Small intestine (tissue), 7 donors: ENCODE measurements around the gene PLP1. TPM values are rescaled to one million over a fixed set of nuclear protein-coding genes. Genes with fewer than 3 reads are reported as not detected.
"Not testable (repeated sequence)": the region's sequence is repeated elsewhere in the genome, so short reads cannot be mapped to it uniquely, and the experiment has no call there.

Experiments
- DNase-seq, 2 donors: peaks; one replicate each; pipeline versions ENCODE4 v3.0.0 to v3.0.0-alpha.2; 2013
- FAIRE-seq: peaks from 2 replicates; lab custom pipeline; 2012; peaks lifted over from hg19 to GRCh38; lab: Jason Lieb, UNC
- H3K27ac ChIP-seq, 3 donors: one replicate each; pipeline ENCODE4 v1.5.1; 2013; ENCODE audit warnings: low read length in 2 of 3, mild to moderate bottlenecking in 2 of 3, control low read depth in 1 of 3, inconsistent platforms in 1 of 3, low read depth in 1 of 3, moderate library complexity in 1 of 3
- H3K27me3 ChIP-seq, 3 donors: one replicate each; pipeline ENCODE4 v1.6.1; 2013; ENCODE audit warnings: low read length in 3 of 3, inconsistent platforms in 1 of 3; ENCODE audit not compliant: control insufficient read depth in 3 of 3, insufficient read depth in 3 of 3
- H3K36me3 ChIP-seq, 3 donors: one replicate each; pipeline ENCODE4 v1.6.1; 2013; ENCODE audit warnings: low read length in 3 of 3, inconsistent platforms in 1 of 3, low read depth in 1 of 3, mild to moderate bottlenecking in 1 of 3, moderate library complexity in 1 of 3; ENCODE audit not compliant: control insufficient read depth in 3 of 3, insufficient read depth in 2 of 3
- H3K4me1 ChIP-seq, 3 donors: one replicate each; pipeline ENCODE4 v1.6.1; 2013; ENCODE audit warnings: low read length in 2 of 3, inconsistent platforms in 1 of 3, low read depth in 1 of 3, mild to moderate bottlenecking in 1 of 3, moderate library complexity in 1 of 3; ENCODE audit not compliant: control insufficient read depth in 3 of 3, insufficient read depth in 2 of 3
- H3K4me3 ChIP-seq, 3 donors: one replicate each; pipeline ENCODE4 v1.5.1; 2013; ENCODE audit warnings: low read length in 3 of 3, control low read depth in 1 of 3, inconsistent platforms in 1 of 3, low read depth in 1 of 3, mild to moderate bottlenecking in 1 of 3, moderate library complexity in 1 of 3
- H3K9me3 ChIP-seq, 2 donors: one replicate each; pipeline ENCODE4 v1.6.1; 2013; ENCODE audit warnings: low read depth in 1 of 2, low read length in 1 of 2; ENCODE audit not compliant: control insufficient read depth in 2 of 2, insufficient read depth in 1 of 2
- WGBS, 3 donors: extraction: QIAGEN DNeasy Blood & Tissue Kit; methylation state at CpG; one replicate each; pipeline ENCODE4 v1.1.7; 2013; 5-methylcytosine and 5-hydroxymethylcytosine counted together
- polyA plus RNA-seq, 4 donors: library from polyadenylated mRNA; stranded (reverse) in 3 of 4; unstranded in 1 of 4; fragments of 200-250 nt in 3 of 4; fragments of 120-200 nt in 1 of 4; gene quantifications; one replicate each; pipeline versions ENCODE4 v1.2.1 to v1.2.3, GENCODE V29; 2013
- donor health status: healthy with polysubstance abuse.
- donor health status: control.
- donor health status: control.
- donor health status: Bipolar disorder and iron deficiency.
- donor health status: healthy.

PLP1 gene
- polyA plus RNA-seq, 4 donors: 1.9 to 7.6 (median 5.8) TPM; not detected in 1

DNA sequence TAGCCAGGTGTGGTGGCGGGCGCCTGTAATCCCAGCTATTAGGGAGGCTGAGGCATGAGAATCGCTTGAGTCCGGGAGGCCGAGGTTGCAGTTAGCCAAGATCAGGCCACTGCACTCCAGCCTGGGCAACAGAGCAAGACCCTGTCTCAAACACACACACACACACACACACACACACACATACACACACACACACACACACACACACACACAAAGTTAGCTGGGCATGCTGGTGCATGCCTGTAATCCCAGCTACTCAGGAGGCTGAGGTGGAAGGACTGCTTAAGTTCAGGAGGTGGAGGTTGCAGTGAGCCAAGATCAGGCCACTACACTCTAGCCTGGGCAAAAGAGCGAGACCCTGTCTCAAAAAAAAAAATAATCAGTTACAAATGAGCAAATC lies 44.2 kb downstream of the PLP1 start:
- WGBS, 3 donors: 94 to 99% (median 97%) methylated on average over 6 of the region's 6 CpGs
- H3K27ac ChIP-seq, DNase-seq, H3K4me3 ChIP-seq, H3K9me3 ChIP-seq, H3K36me3 ChIP-seq, FAIRE-seq, H3K4me1 ChIP-seq, H3K27me3 ChIP-seq: not testable (repeated sequence)

DNA sequence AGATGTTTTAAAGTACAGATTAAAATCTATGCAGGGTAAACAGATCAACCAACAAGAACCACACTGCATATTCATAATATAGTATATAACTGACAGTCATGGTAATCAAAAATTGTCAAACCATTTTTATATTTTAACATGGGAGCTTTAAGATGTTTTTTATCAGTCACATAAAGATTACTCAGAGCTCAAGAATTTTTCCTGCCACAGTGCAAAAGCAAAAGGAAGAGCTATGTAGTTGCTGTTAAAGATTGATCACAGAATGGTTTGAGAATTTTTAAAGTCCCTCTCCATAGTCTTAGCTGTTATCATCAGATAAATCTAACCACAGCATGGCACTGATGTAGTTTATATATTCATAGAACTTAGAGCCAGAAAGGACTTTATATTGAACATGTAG lies 47.0 kb downstream of the PLP1 start:
- no peaks in the 10 kb centered on the region for H3K36me3 ChIP-seq
- FAIRE-seq (no peak), DNase-seq (no peak)
- no peaks in the 10 kb centered on the region for H3K27me3 ChIP-seq
- no peaks in the 10 kb centered on the region for H3K9me3 ChIP-seq
- H3K4me1 ChIP-seq: no peaks in the 10 kb centered on the region
- no peak overlapping the region for H3K27ac ChIP-seq
- H3K4me3 ChIP-seq: no peak overlapping the region

- H3K4me1 ChIP-seq: no peaks in the 10 kb centered on the region
- no peaks in the 10 kb centered on the region for H3K36me3 ChIP-seq
- no peaks in the 10 kb centered on the region for H3K27me3 ChIP-seq
- WGBS, 3 donors: 85 to 100% (median 87%) methylated on average over 1 of the region's 1 CpG
- H3K4me3 ChIP-seq: no peak overlapping the region
- DNase-seq: no peak
- no peak overlapping the region for H3K27ac ChIP-seq
- FAIRE-seq: no peak
- H3K9me3 ChIP-seq: no peaks in the 10 kb centered on the region
Measured at GRCh38 chrX:103825881-103826280, 49.2 kb downstream of the PLP1 start.

DNA sequence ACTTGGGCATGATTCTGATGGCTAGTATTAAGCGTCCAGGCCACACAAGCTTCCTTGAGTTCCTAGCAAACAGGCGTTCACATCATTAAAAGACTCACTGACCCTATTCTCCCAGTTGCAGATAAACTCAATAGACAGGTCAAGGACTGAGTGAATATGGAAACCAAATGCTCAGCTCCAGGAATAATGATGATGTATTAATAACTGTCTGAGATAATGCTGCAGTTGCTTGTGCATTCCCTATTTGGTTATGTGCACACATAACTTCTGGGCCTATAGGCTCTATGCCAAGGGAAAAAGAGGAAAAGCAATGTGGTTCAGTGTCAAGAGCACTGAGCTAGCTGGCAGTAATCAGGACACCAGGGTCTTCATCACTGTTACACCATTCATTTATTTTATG lies 51.9 kb downstream of the PLP1 start:
- FAIRE-seq: no peak
- Histone ChIP-seq H3K4me1 (no peaks in the 10 kb centered on the region), H3K9me3 (no peaks in the 10 kb centered on the region), H3K27ac (no peak overlapping the region), H3K4me3 (no peak overlapping the region), H3K36me3 (no peaks in the 10 kb centered on the region), H3K27me3 (no peaks in the 10 kb centered on the region)
- DNase-seq: no peak
- 73 to 82% (median 76%) methylated on average over 2 of the region's 2 CpGs for WGBS, 3 donors

- 71 to 78% (median 78%) methylated on average over 7 of the region's 7 CpGs for WGBS, 3 donors
- FAIRE-seq: no peak
Measured at GRCh38 chrX:103830848-103831247, 54.2 kb downstream of the PLP1 start.

GRCh38 chrX:103831342-103831802 lies 54.7 kb downstream of the PLP1 start:
- Histone ChIP-seq H3K27me3 (no peaks in the 10 kb centered on the region), H3K9me3 (no peaks in the 10 kb centered on the region), H3K27ac (no peak overlapping the region), H3K4me1 (no peaks in the 10 kb centered on the region), H3K4me3 (peak overlapping the region in 2 of 3 donors; percentile 43 to 57), H3K36me3 (no peaks in the 10 kb centered on the region)
- WGBS, 3 donors: 15 to 33% (median 17%) methylated on average over 11 of the region's 11 CpGs
- DNase-seq: peak in 1 of 2 donors; percentile 39
- FAIRE-seq: no peak

More at GRCh38 chrX:103830848-103831247, 54.2 kb downstream of the PLP1 start:
- no peak for DNase-seq
- Histone ChIP-seq H3K9me3 (no peaks in the 10 kb centered on the region), H3K27me3 (no peaks in the 10 kb centered on the region), H3K4me3 (no peak overlapping the region), H3K4me1 (no peaks in the 10 kb centered on the region), H3K27ac (no peak overlapping the region), H3K36me3 (no peaks in the 10 kb centered on the region)

- H3K9me3 ChIP-seq: no peaks in the 10 kb centered on the region
- WGBS, 3 donors: 1 to 26% (median 8%) methylated on average over 18 to 54 of the region's 54 CpGs
- FAIRE-seq (no peak), DNase-seq (peak; percentile 6 to 73)
- peak within 1 kb of the TSS; percentile 43 to 57 (median 47) for H3K4me3 ChIP-seq
- peak within 1 kb of the TSS in 2 of 3 donors; percentile 32 to 56 for H3K27ac ChIP-seq
- no peaks in the 10 kb centered on the region for H3K4me1 ChIP-seq
- H3K27me3 ChIP-seq: no peaks in the 10 kb centered on the region
- no peaks in the 10 kb centered on the region for H3K36me3 ChIP-seq
Measured at GRCh38 chrX:103831803-103832544, 55.3 kb downstream of the PLP1 start, which contains the start of gene RAB9B. Gene RAB9B, minus strand, starts transcription at chrX:103832257. Its CDS starts 6,473 bp downstream, at chrX:103825784.

DNA sequence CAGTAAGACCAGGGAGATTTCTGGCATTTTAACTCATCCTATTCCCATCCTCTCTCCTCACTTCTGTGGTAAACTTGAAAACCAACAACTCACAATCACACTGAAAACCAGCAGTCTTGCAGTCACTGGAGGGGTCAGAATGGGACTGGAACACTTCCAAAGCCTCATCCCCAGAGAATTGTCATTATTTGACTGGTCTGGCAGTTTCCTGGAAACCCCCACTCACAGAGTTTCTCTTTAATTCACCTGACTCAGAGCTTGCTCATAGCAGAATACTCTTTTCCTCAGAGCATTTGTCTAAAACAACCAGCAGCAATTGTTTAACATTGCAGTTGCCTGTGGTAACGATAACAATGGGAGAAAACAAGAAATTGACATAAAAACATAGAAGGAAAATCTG lies 62.8 kb downstream of the PLP1 start:
- 45 to 73% (median 67%) methylated on average over 1 of the region's 1 CpG for WGBS, 3 donors
- Histone ChIP-seq H3K9me3 (no peaks in the 10 kb centered on the region), H3K4me1 (no peaks in the 10 kb centered on the region), H3K27ac (no peak overlapping the region), H3K27me3 (no peaks in the 10 kb centered on the region), H3K4me3 (no peak overlapping the region), H3K36me3 (no peaks in the 10 kb centered on the region)
- FAIRE-seq (no peak), DNase-seq (no peak)
